ENCODE measurements around the gene FAM180B.
"Not testable (repeated sequence)": the region's sequence is repeated elsewhere in the genome, so short reads cannot be mapped to it uniquely, and the experiment has no call there.

The FAM180B gene

DNA sequence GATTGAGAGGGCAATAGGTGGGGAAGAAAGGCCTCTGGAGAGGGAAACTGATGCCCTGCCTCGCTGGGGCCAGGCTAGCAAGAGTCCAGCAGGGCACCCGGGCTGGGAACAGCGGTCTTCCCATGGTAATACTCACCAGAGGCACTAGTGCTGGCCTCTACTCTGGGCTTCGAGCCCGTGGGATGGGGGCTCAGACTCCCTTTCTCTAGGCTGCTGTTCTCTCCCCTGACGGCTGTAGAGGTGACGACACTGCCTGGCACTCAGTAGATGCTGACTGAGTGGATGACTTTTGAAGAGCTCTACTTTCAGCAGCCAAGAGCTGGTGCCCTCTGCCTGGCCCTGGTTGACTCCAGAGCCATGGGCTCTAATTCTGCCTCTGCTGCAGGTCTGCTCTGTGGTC is 8.6 kb downstream of the FAM180B start:
- DNase-seq (ENCODE audit: low spot score), result no peak

DNA sequence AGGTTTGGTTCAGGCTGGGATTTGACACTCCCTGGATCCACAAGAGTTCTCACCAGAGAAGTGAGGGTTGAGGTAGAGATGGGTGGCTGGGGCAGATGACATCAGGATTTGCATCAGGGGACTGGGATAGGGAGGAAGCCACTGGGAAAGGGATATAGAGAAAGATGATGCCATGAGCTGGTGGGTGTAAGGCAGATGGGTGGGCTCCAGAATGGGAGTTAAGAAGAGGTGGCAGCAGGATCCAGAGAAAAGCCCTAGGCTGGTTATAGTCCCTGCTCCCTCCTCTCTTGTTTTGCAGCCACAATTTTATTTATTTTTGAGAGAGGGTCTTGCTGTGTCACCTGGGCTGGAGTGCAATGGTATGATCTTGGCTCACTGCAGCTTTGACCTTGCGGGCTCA is 9.5 kb downstream of the FAM180B start:
- DNase-seq (ENCODE audit: low spot score), result no peak

DNA sequence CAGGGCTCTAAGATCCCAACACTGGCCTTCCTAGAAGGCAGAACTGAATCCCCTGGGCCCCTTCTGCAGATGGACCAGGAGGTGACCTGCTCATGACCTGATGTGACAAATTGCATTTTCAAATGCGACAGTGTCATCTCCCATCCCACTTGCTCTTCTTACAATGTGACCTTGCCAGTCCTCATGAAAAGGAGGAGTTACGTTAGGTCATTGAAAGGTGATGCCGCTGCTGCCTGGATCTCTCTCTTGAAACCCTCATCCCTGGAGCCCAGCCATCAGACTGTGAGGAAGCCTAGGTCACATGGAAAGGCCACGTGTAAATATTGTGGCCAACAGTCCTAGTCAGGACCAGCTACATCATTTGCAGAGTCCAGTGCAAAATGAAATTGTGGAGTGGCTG is 13.4 kb downstream of the FAM180B start:
- no peak for DNase-seq (ENCODE audit: low spot score)

DNA sequence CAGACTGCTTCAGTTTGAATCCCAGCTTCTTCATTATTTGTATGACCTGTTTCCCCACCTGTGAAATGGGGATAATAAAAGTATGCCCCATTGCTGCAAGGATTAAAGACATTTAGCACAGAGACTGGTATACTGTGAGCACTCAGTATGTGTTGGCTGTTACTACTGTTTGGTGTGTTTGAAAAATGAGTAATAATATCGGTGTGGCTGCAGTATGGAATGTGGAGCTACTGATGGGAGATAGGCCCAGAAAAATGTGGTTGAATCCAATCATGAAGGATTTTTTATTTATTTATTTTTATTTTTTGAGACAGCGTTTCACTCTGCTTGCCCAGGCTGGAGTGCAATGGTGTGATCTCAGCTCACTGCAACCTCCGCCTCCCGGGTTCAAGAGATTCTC is 16.8 kb downstream of the FAM180B start:
- DNase-seq (ENCODE audit: low spot score), result no peak

DNA sequence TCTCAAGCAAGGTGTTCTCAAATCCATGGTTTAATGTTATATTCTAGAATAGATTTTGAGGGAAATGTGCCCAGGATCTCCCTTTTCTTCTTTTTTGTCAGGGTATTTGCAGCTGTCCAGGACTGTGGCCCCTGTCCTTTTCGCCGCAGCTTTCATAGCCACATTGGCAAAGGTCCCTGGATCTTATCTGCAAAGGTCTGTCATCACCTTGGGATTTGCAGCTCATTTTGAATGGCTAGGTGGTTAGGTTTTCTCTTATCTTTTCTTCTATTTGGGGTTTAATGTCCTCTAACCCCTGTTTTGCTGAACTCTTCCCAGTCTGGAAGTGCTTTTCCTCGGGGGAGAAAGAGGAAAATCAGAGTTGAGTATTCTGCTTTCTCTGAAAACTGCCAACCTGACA is 19.4 kb downstream of the FAM180B start:
- no peak for DNase-seq (ENCODE audit: low spot score)

DNA sequence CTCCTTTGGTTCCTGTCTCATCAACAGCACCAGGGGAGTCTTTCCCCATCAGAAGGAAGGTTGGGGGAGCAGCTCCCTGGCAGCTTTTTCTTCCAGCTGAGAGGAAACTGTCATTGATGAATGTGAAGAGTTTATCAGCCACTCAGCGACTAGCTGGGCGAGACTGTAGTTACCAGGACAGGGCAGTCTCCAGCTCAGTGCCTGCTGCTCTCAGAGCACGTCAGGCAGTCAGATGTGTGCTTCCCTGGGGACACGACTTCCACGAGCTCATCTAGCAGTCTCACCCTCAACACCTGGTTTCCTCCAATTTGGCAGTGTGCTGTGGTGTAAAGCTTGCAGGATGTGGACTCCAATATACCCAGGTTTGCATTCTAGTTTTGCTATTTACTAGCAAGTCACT is 20.3 kb downstream of the FAM180B start:
- no peak for DNase-seq (ENCODE audit: low spot score)

DNA sequence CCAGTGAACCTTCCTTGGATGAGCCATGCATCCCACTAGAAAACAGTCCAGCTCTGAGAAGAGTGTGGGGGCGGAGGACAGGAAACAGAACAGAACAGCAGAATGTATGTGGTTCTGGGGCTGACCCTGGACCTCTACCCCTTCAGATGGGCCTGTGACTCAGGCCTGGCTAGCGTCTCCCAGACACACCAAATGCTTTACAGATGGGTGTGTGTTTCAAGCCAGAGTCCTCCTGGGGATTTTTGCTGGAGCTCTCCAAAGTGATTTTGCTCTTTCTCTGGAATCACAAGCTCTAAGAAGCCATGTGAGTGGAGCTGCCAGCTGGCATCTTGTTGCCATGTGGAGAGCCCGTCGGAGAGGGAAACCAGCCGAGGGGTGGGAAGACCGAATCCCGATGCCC is 20.9 kb downstream of the FAM180B start:
- no peak for DNase-seq (ENCODE audit: low spot score)

DNA sequence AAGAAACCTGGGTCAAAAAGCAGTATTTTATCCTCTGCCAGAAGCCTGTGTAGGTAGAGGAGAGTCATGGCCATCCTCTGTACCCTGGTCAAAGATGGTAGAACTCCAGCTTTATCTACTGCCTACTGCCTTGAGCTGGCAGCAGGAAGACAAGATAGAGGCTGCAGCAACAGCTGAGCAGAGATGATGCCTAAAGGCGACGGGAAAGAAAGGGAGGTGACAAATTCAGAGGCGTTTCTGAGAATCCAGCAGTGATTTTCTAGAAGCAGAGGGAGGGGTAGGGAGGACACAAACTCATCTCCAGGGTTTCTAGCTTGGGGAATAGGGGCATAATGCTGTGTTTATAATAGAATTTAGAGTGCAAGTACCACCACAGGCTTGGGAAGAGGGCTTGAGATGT is 23.2 kb downstream of the FAM180B start:
- no peak for DNase-seq (ENCODE audit: low spot score)

DNA sequence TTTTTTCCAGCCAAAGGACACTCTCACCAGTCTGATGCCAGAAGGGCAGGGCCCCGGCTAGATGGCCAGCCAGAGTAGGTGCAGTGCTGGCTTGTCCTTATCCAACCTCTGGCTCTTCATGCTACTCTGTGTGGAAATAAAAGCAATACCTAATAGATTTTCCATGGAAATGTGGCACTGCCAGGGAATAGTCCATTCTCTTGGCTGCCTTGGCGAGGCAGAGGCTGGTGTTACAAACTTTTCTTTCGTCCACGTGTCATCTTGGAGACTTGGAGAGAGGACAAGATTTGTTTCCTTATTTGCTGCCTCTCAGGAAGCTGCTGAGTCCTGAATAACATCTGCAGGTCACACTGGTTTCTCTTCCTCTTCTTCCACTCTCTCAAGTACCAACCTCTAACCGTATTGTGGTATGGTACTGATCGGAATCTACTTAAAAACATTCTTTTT is 24.9 kb downstream of the FAM180B start:
- no peak for DNase-seq (ENCODE audit: low spot score)

DNA sequence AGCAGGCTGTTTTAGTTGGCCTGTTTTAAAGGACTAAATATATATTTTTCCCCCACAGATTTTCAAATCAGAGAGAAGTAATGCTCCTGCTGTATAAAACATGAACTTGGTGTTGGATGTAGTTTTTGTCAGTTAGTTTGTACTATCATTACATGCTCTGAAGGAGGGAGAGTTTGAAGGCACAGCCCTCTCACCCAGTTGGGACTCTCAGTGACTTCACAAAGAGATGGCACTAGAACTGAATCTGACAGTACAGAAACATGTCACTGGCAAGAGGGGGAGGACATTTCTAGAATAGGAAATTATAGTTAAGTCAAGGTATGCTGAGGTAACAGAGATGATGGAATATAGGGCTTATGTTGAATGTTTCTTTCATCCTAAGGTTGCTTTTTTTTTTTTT is 28.8 kb downstream of the FAM180B start:
- DNase-seq (ENCODE audit: low spot score), result no peak

DNA sequence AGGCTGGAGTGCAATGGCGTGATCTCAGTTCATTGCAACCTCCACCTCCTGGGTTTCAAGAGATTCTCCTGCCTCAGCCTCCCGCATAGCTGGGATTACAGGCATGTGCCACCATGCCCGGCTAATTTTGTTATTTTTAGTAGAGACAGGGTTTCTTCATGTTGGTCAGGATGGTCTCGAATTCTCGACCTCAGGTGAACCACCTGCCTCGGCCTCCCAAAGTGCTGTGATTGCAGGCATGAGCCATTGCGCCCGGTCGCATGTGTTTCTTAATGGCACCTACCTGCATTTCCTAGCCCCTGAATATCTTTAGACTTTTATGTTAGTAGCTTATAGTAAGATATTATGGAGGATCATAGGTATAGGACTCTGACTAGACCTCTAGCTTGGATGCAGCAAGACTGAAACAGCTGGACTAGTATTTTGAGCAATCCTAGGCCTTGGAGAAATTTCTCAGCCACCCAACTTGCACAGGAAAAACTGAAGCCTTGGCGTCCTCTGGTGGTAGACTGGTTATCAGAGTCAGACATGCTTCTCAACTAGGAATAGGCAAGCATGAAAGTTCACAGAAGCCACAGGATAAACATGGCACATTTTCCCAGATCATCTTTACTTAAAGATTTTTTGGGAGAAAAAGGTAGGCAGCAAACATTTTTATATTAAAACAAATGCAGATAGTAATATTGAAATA is 30.4 kb downstream of the FAM180B start:
- no peak for DNase-seq (ENCODE audit: low spot score)

DNA sequence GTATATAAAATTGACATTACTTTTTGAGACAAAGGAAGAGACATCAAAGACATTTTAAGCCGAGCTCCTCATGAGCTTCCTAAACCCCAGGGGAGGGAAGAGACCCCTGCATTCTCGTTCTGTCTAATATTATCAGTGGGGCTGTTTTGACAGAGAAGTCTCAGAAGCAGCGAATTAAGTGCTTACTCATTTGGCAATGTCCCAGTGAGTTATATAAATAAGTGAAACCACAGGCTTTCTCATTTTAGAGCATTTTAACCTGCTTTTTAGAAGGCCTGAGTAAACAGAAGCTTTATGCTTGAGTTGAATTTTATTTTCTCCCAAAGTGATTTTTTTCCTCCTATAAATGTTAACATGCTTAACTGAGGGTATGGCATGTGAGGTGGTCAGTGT is 30.9 kb downstream of the FAM180B start:
- DNase-seq (ENCODE audit: low spot score), result no peak

DNA sequence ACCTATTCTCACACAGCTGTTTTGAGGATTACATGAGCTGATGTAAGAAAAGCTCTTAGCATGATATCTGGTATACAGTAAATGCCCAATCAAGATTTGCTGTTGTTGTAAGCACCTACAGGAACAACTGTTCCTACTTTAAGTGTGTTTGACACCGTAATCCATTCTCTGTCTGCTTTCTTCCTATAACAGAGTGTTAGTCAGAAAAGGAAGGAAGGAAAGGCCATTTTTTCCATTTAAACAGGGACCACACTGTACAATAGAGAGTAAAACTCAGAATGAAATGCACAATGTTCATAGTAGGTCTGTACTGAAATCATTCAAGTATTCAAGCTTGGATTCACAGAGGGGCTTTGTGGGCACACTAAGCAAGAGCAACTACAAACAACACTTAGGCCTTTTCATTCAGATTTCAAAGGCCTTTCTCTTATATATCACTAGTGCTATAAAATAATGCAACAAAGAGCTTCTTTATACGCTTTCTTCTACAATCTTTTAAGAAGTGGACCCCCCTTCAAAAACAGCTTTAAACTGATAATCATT is 34.4 kb downstream of the FAM180B start:
- no peak for DNase-seq (ENCODE audit: low spot score)

DNA sequence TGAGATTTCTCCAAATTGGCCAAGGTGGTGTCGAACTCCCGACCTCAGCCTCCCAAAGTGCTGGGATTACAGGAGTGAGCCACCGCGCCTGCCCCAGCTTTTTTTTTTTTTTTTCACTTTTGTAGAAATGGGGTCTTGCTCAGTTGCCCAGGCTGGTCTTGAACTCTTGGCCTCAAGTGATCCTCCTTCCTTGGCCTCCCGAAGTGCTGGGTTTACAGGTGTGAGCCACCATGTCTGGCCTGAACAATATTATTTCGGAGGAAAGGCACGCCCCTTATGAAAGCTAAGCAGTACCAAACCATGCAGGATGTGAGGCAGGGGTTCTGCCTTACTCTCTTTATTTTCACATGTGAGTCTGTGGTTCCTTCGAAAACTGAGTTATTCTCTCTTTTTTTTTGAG is 39.8 kb downstream of the FAM180B start:
- DNase-seq (ENCODE audit: low spot score), result no peak

DNA sequence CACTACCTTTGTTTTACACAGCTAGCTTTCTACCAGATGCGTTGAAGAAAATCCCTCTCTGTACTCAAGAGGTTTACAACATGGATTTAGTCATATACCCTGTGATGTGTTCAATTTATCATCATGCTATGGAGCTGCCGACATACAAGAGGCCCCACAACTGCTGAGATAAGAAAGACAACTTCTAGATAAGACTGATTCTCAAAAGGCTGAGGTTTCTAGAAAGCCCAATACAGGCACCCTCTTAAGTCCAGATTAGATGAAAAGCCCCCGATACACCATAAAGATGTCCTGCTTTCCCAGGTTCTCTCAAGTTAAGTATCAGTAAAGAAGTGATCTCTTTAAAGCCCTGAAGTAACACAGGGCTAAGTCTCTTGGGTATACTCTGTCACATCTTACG is 41.5 kb downstream of the FAM180B start:
- no peak for DNase-seq (ENCODE audit: low spot score)

DNA sequence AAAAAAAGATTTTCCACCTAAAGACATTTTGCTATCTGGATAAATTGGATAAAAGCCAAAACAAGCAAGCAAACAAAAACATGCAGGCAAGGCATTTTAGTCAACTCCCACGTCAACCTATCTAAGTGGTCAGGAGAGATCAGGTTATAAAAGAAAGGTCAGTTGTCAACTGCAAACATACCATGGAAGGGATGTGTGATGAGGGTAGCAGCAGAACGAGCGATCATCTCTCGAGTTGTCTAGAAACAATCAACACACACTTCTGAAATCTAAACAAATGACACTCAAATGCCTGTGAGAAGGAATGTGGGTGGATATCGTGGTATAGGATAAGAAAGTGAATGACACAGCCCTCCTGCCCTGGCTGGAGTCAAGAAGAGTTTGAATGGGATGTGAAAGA is 45.0 kb downstream of the FAM180B start:
- DNase-seq (ENCODE audit: low spot score), result no peak

DNA sequence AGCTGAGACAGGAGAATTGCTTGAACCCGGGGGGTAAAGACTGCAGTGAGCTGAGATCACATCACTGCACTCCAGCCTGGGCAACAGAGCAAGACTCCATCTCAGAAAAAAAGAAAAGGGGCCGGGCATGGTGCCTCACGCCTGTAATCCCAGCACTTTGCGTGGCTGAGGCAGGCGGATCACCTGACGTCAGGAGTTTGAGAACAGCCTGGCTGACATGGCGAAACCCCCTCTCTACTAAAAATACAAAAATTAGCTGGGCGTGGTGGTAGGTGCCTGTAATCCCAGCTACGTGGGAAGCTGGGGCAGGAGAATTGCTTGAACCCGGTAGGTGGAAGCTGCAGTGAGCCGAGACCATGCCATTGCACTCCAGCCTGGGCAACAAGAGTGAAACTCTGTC is 49.9 kb downstream of the FAM180B start:
- not testable (repeated sequence) for DNase-seq (ENCODE audit: low spot score)

Measured in CD4-positive, alpha-beta T cell treated with Interleukin-6 at 100 ng/mL for 8 hours (primary cell).